ENCODE measurements around the gene KIAA1217. TPM values are rescaled to one million over a fixed set of nuclear protein-coding genes. Genes with fewer than 3 reads are reported as not detected.

KIAA1217 gene
- total RNA-seq, 1 experiment from 2014 or later: 1.5 TPM

GRCh38 chr10:24513155-24513554 lies 304.2 kb downstream of the KIAA1217 start:
- DNase-seq (ENCODE audit: low read depth, low spot score): peak; percentile 47
- in situ Hi-C loops (cut with HindIII; ENCODE audit: low pct_unique_long_range_greater_than_20kb, low sequenced_read_pairs): no loop called here

GRCh38 chr10:24515481-24515880 lies 306.5 kb downstream of the KIAA1217 start:
- DNase-seq (ENCODE audit: low read depth, low spot score): no peak
- in situ Hi-C loops (cut with HindIII; ENCODE audit: low pct_unique_long_range_greater_than_20kb, low sequenced_read_pairs): no loop called here

- in situ Hi-C loops (cut with HindIII; ENCODE audit: low pct_unique_long_range_greater_than_20kb, low sequenced_read_pairs): no loop called here
- DNase-seq (ENCODE audit: low read depth, low spot score): no peak
Observed at GRCh38 chr10:24518411-24518810, 309.5 kb downstream of the KIAA1217 start.

GRCh38 chr10:24518981-24519597 lies 310.2 kb downstream of the KIAA1217 start:
- in situ Hi-C loops (cut with HindIII; ENCODE audit: low pct_unique_long_range_greater_than_20kb, low sequenced_read_pairs): no loop called here
- peak; percentile 74 for DNase-seq (ENCODE audit: low read depth, low spot score)

GRCh38 chr10:24519950-24520349 lies 311.0 kb downstream of the KIAA1217 start:
- in situ Hi-C loops (cut with HindIII; ENCODE audit: low pct_unique_long_range_greater_than_20kb, low sequenced_read_pairs): no loop called here
- peak; percentile 55 for DNase-seq (ENCODE audit: low read depth, low spot score)

GRCh38 chr10:24524314-24524713 lies 315.4 kb downstream of the KIAA1217 start:
- in situ Hi-C loops (cut with HindIII; ENCODE audit: low pct_unique_long_range_greater_than_20kb, low sequenced_read_pairs): no loop called here
- DNase-seq (ENCODE audit: low read depth, low spot score): no peak

- no peak for DNase-seq (ENCODE audit: low read depth, low spot score)
- in situ Hi-C loops (cut with HindIII; ENCODE audit: low pct_unique_long_range_greater_than_20kb, low sequenced_read_pairs): no loop called here
Observed at GRCh38 chr10:24526085-24526649, 317.2 kb downstream of the KIAA1217 start.

- in situ Hi-C loops (cut with HindIII; ENCODE audit: low pct_unique_long_range_greater_than_20kb, low sequenced_read_pairs): no loop called here
- no peak for DNase-seq (ENCODE audit: low read depth, low spot score)
Observed at GRCh38 chr10:24528946-24529345, 320.0 kb downstream of the KIAA1217 start.

- in situ Hi-C loops (cut with HindIII; ENCODE audit: low pct_unique_long_range_greater_than_20kb, low sequenced_read_pairs): no loop called here
- no peak for DNase-seq (ENCODE audit: low read depth, low spot score)
Observed at GRCh38 chr10:24531439-24531838, 322.5 kb downstream of the KIAA1217 start.

- no peak for DNase-seq (ENCODE audit: low read depth, low spot score)
- in situ Hi-C loops (cut with HindIII; ENCODE audit: low pct_unique_long_range_greater_than_20kb, low sequenced_read_pairs): no loop called here
Observed at GRCh38 chr10:24533981-24534380, 325.0 kb downstream of the KIAA1217 start.

- no peak for DNase-seq (ENCODE audit: low read depth, low spot score)
- in situ Hi-C loops (cut with HindIII; ENCODE audit: low pct_unique_long_range_greater_than_20kb, low sequenced_read_pairs): no loop called here
Observed at GRCh38 chr10:24536636-24537035, 327.7 kb downstream of the KIAA1217 start.

GRCh38 chr10:24541239-24541753 lies 332.4 kb downstream of the KIAA1217 start:
- no peak for DNase-seq (ENCODE audit: low read depth, low spot score)
- in situ Hi-C loops (cut with HindIII; ENCODE audit: low pct_unique_long_range_greater_than_20kb, low sequenced_read_pairs): no loop called here

GRCh38 chr10:24542314-24543270 lies 333.7 kb downstream of the KIAA1217 start:
- in situ Hi-C loops (cut with HindIII; ENCODE audit: low pct_unique_long_range_greater_than_20kb, low sequenced_read_pairs): no loop called here
- DNase-seq (ENCODE audit: low read depth, low spot score): no peak

- DNase-seq (ENCODE audit: low read depth, low spot score): no peak
- in situ Hi-C loops (cut with HindIII; ENCODE audit: low pct_unique_long_range_greater_than_20kb, low sequenced_read_pairs): no loop called here
Observed at GRCh38 chr10:24544776-24545175, 335.8 kb downstream of the KIAA1217 start.

GRCh38 chr10:24545585-24545984 lies 336.6 kb downstream of the KIAA1217 start:
- in situ Hi-C loops (cut with HindIII; ENCODE audit: low pct_unique_long_range_greater_than_20kb, low sequenced_read_pairs): no loop called here

GRCh38 chr10:24550680-24551079 lies 341.7 kb downstream of the KIAA1217 start:
- in situ Hi-C loops (cut with HindIII; ENCODE audit: low pct_unique_long_range_greater_than_20kb, low sequenced_read_pairs): no loop called here
- no peak for DNase-seq (ENCODE audit: low read depth, low spot score)

More at GRCh38 chr10:24545585-24545984, 336.6 kb downstream of the KIAA1217 start:
- no peak for DNase-seq (ENCODE audit: low read depth, low spot score)

- DNase-seq (ENCODE audit: low read depth, low spot score): no peak
- in situ Hi-C loops (cut with HindIII; ENCODE audit: low pct_unique_long_range_greater_than_20kb, low sequenced_read_pairs): no loop called here
Observed at GRCh38 chr10:24551161-24551560, 342.2 kb downstream of the KIAA1217 start.

GRCh38 chr10:24552346-24553016 lies 343.5 kb downstream of the KIAA1217 start:
- in situ Hi-C loops (cut with HindIII; ENCODE audit: low pct_unique_long_range_greater_than_20kb, low sequenced_read_pairs): no loop called here
- DNase-seq (ENCODE audit: low read depth, low spot score): peak; percentile 44
